ENCODE data around the gene CDC42BPB. TPM values are rescaled to one million over a fixed set of nuclear protein-coding genes. Genes with fewer than 3 reads are reported as not detected.

CDC42BPB gene
- total RNA-seq, 1 donor from 2014 or later = 48.2 TPM

GRCh38 chr14:102971314-102971713 is 86.0 kb downstream of the CDC42BPB start:
- DNase-seq (ENCODE audit: low spot score) = no peak
- Mint-ChIP-seq H3K36me3 (peaks cover 44% of the 10 kb centered on the region), H3K4me3 (no peak overlapping the region), H3K27ac (peak overlapping the region; percentile 67), H3K4me1 (no peaks in the 10 kb centered on the region), H3K9me3 (no peaks in the 10 kb centered on the region), H3K27me3 (ENCODE audit: insufficient read depth, low read depth) (peaks cover 2% of the 10 kb centered on the region)
- Histone ChIP-seq H3K27me3 (no peaks in the 10 kb centered on the region), H3K4me2 (no peak overlapping the region), H3F3A (ENCODE audit: low read depth) (peaks cover 7% of the 10 kb centered on the region), H2AFZ (replicated peaks) (no peak overlapping the region), H3K79me2 (ENCODE audit: low read depth) (no peaks in the 10 kb centered on the region), H3K36me3 (no peaks in the 10 kb centered on the region), H3K9ac (no peak overlapping the region), H3K27ac (no peak overlapping the region), H3K9me3 (ENCODE audit: low read depth) (no peaks in the 10 kb centered on the region), H4K20me1 (ENCODE audit: low read depth) (peaks cover 5% of the 10 kb centered on the region), H3K4me1 (no peaks in the 10 kb centered on the region), H3K4me3 (no peak overlapping the region)
- TF ChIP-seq, protein P1, sequence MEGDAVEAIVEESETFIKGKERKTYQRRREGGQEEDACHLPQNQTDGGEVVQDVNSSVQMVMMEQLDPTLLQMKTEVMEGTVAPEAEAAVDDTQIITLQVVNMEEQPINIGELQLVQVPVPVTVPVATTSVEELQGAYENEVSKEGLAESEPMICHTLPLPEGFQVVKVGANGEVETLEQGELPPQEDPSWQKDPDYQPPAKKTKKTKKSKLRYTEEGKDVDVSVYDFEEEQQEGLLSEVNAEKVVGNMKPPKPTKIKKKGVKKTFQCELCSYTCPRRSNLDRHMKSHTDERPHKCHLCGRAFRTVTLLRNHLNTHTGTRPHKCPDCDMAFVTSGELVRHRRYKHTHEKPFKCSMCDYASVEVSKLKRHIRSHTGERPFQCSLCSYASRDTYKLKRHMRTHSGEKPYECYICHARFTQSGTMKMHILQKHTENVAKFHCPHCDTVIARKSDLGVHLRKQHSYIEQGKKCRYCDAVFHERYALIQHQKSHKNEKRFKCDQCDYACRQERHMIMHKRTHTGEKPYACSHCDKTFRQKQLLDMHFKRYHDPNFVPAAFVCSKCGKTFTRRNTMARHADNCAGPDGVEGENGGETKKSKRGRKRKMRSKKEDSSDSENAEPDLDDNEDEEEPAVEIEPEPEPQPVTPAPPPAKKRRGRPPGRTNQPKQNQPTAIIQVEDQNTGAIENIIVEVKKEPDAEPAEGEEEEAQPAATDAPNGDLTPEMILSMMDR (IDR thresholded peaks at IDR 0.05) = no peak
- TF ChIP-seq EZH2phosphoT487 (IDR thresholded peaks at IDR 0.05) (no peak), EZH2 (IDR thresholded peaks at IDR 0.05) (no peak)

- peaks cover 3% of the 10 kb centered on the region for H3K27me3 Mint-ChIP-seq (ENCODE audit: insufficient read depth, low read depth)
- Histone ChIP-seq H3K4me2 (no peak overlapping the region), H3K9me3 (ENCODE audit: low read depth) (no peaks in the 10 kb centered on the region), H3K27me3 (no peaks in the 10 kb centered on the region), H3F3A (ENCODE audit: low read depth) (peaks cover 7% of the 10 kb centered on the region), H2AFZ (replicated peaks) (no peak overlapping the region), H3K27ac (no peak overlapping the region), H3K9ac (no peak overlapping the region), H4K20me1 (ENCODE audit: low read depth) (peaks cover 5% of the 10 kb centered on the region), H3K4me3 (no peak overlapping the region), H3K4me1 (no peaks in the 10 kb centered on the region), H3K79me2 (ENCODE audit: low read depth) (no peaks in the 10 kb centered on the region), H3K36me3 (peaks cover 2% of the 10 kb centered on the region)
- no peaks in the 10 kb centered on the region for H3K9me3 Mint-ChIP-seq
- H3K4me3 Mint-ChIP-seq = no peak overlapping the region
- no peak overlapping the region for H3K27ac Mint-ChIP-seq
- peaks cover 49% of the 10 kb centered on the region for H3K36me3 Mint-ChIP-seq
- TF ChIP-seq EZH2phosphoT487 (IDR thresholded peaks at IDR 0.05) (no peak), EZH2 (IDR thresholded peaks at IDR 0.05) (no peak)
- TF ChIP-seq, protein P1 (IDR thresholded peaks at IDR 0.05) = no peak
- no peak for DNase-seq (ENCODE audit: low spot score)
- no peaks in the 10 kb centered on the region for H3K4me1 Mint-ChIP-seq
Observed at GRCh38 chr14:102970496-102970895, 86.9 kb downstream of the CDC42BPB start.

- H3K9me3 Mint-ChIP-seq = no peaks in the 10 kb centered on the region
- no peaks in the 10 kb centered on the region for H3K4me1 Mint-ChIP-seq
- H3K27ac Mint-ChIP-seq = no peak overlapping the region
- H3F3A ChIP-seq (ENCODE audit: low read depth) = peaks cover 7% of the 10 kb centered on the region
- no peaks in the 10 kb centered on the region for H3K79me2 ChIP-seq (ENCODE audit: low read depth)
- no peak overlapping the region for H3K27ac ChIP-seq
- no peak overlapping the region for H3K9ac ChIP-seq
- DNase-seq (ENCODE audit: low spot score) = no peak
- H3K4me3 ChIP-seq = no peak overlapping the region
- H3K9me3 ChIP-seq (ENCODE audit: low read depth) = no peaks in the 10 kb centered on the region
- H3K27me3 Mint-ChIP-seq (ENCODE audit: insufficient read depth, low read depth) = peaks cover 3% of the 10 kb centered on the region
- peaks cover 50% of the 10 kb centered on the region for H3K36me3 Mint-ChIP-seq
- H3K4me1 ChIP-seq = no peaks in the 10 kb centered on the region
- peaks cover 2% of the 10 kb centered on the region for H3K36me3 ChIP-seq
- no peaks in the 10 kb centered on the region for H3K27me3 ChIP-seq
- H3K4me2 ChIP-seq = no peak overlapping the region
- peaks cover 5% of the 10 kb centered on the region for H4K20me1 ChIP-seq (ENCODE audit: low read depth)
- no peak overlapping the region for H3K4me3 Mint-ChIP-seq
- H2AFZ ChIP-seq (replicated peaks) = no peak overlapping the region
- TF ChIP-seq EZH2phosphoT487 (IDR thresholded peaks at IDR 0.05) (no peak), EZH2 (IDR thresholded peaks at IDR 0.05) (no peak)
- TF ChIP-seq, protein P1 (IDR thresholded peaks at IDR 0.05) = no peak
Observed at GRCh38 chr14:102969901-102970300, 87.4 kb downstream of the CDC42BPB start.

Measured in neural progenitor cell (in vitro differentiated cells).